Peyer's patch (tissue), 4 donors: ENCODE results near the gene TMEM171.

Experiments used
- CTCF ChIP-seq, 6 experiments: fragments of 450-650 bp in 4 of 6; fragments of 200-600 bp in 2 of 6; sonication (generic) in 1 of 6; IDR thresholded peaks; one replicate each; pipeline ENCODE4 v1.5.1; 2017 to 2019; ENCODE audit warnings: antibody characterized with exemption in 6 of 6, mild to moderate bottlenecking in 3 of 6, moderate library complexity in 1 of 6
- POLR2A ChIP-seq, 2 donors: fragments of 450-650 bp; IDR thresholded peaks; one replicate each; pipeline ENCODE4 v1.5.1; 2017; ENCODE audit warnings: antibody characterized with exemption in 2 of 2, mild to moderate bottlenecking in 2 of 2, moderate library complexity in 2 of 2

GRCh38 chr5:73174100-73174815, 53.9 kb downstream of the TMEM171 start:
- TF ChIP-seq CTCF (IDR thresholded peaks at IDR 0.05) (no peak), POLR2A (IDR thresholded peaks at IDR 0.05) (no peak)
